Neural progenitor cell (in vitro differentiated cells): ENCODE measurements around the gene CSE1L. TPM values are rescaled to one million over a fixed set of nuclear protein-coding genes. Genes with fewer than 3 reads are reported as not detected.

Experiments used
- DNase-seq: peaks from one replicate; pipeline ENCODE4 v3.0.0-alpha.2; 2016; ENCODE audit warnings: low spot score
- H2AFZ ChIP-seq: fragments of 200-600 bp; sonication (generic); replicated peaks from 2 replicates; pipeline ENCODE4 v1.6.1; 2016; ENCODE audit warnings: antibody characterized with exemption
- H3F3A ChIP-seq: fragments of 200-600 bp; sonication (generic); 2 replicates; pipeline ENCODE4 v1.6.1; 2016; ENCODE audit warnings: antibody characterized with exemption, low read depth
- H3K27ac ChIP-seq: fragments of 200-600 bp; sonication (generic); 2 replicates; pipeline ENCODE4 v1.5.1; 2016; ENCODE audit warnings: mild to moderate bottlenecking
- H3K27me3 ChIP-seq: fragments of 200-600 bp; sonication (generic); 2 replicates; pipeline ENCODE4 v1.6.1; 2016; ENCODE audit warnings: mild to moderate bottlenecking, moderate library complexity
- H3K36me3 ChIP-seq: fragments of 200-600 bp; sonication (generic); 2 replicates; pipeline ENCODE4 v1.5.1; 2016
- H3K4me1 ChIP-seq: fragments of 200-600 bp; sonication (generic); 2 replicates; pipeline ENCODE4 v1.6.1; 2016; ENCODE audit warnings: mixed run types
- H3K4me2 ChIP-seq: fragments of 200-600 bp; sonication (generic); 2 replicates; pipeline ENCODE4 v1.6.1; 2016
- H3K4me3 ChIP-seq: fragments of 200-600 bp; sonication (generic); 2 replicates; pipeline ENCODE4 v1.5.1; 2016
- H3K79me2 ChIP-seq: fragments of 200-600 bp; sonication (generic); 2 replicates; pipeline ENCODE4 v1.6.1; 2016; ENCODE audit warnings: low read depth
- H3K9ac ChIP-seq: fragments of 200-600 bp; sonication (generic); 2 replicates; pipeline ENCODE4 v1.6.1; 2016
- H3K9me3 ChIP-seq: fragments of 200-600 bp; sonication (generic); 2 replicates; pipeline ENCODE4 v1.5.1; 2016; ENCODE audit warnings: low read depth
- H4K20me1 ChIP-seq: fragments of 200-600 bp; sonication (generic); 2 replicates; pipeline ENCODE4 v1.6.1; 2016; ENCODE audit warnings: low read depth
- H3K27ac Mint-ChIP-seq: 3 replicates; pipeline ENCODE4 v1.8.0; 2021; ENCODE audit warnings: mixed read lengths
- H3K27me3 Mint-ChIP-seq: 2 replicates; pipeline ENCODE4 v1.8.0; 2022; ENCODE audit warnings: low read depth, mild to moderate bottlenecking, inconsistent platforms, moderate library complexity, mixed read lengths; ENCODE audit not compliant: insufficient read depth
- H3K36me3 Mint-ChIP-seq: 3 replicates; pipeline ENCODE4 v1.8.0; 2021; ENCODE audit warnings: mixed read lengths
- H3K4me1 Mint-ChIP-seq: 3 replicates; pipeline ENCODE4 v1.8.0; 2021; ENCODE audit warnings: mixed read lengths
- H3K4me3 Mint-ChIP-seq: 3 replicates; pipeline ENCODE4 v1.8.0; 2021; ENCODE audit warnings: mild to moderate bottlenecking, moderate library complexity, mixed read lengths
- H3K9me3 Mint-ChIP-seq: 3 replicates; pipeline ENCODE4 v1.8.0; 2020; ENCODE audit warnings: mixed read lengths
- EZH2 ChIP-seq: fragments of 200-600 bp; sonication (generic); IDR thresholded peaks from 2 replicates; pipeline ENCODE4 v1.6.1; 2017; ENCODE audit warnings: antibody characterized with exemption, mild to moderate bottlenecking, moderate library complexity
- EZH2phosphoT487 ChIP-seq: fragments of 200-600 bp; sonication (generic); IDR thresholded peaks from 2 replicates; pipeline ENCODE4 v1.6.1; 2017; ENCODE audit warnings: antibody characterized with exemption
- total RNA-seq: library from RNA; depleted of rRNA; stranded (reverse); fragments of >200 nt; gene quantifications from 2 replicates; pipeline ENCODE4 v1.2.3, GENCODE V29; 2015; ENCODE audit warnings: low replicate concordance
- TF ChIP-seq, protein P1 (sequence below): fragments of 200-600 bp; sonication (generic); IDR thresholded peaks from 2 replicates; pipeline ENCODE4 v1.5.1; 2017; ENCODE audit warnings: antibody characterized with exemption, mild to moderate bottlenecking

Gene CSE1L
- total RNA-seq, 1 donor from 2014 or later: 348 TPM

GRCh38 chr20:49039854-49040253 lies 6.3 kb upstream of the CSE1L start:
- no peaks in the 10 kb centered on the region for H3K4me1 ChIP-seq
- H3K27ac Mint-ChIP-seq: peak overlapping the region; percentile 2

GRCh38 chr20:49043000-49043399 lies 3.1 kb upstream of the CSE1L start:
- Histone ChIP-seq H3K4me2 (no peak overlapping the region), H3K27me3 (no peaks in the 10 kb centered on the region), H3K4me1 (peaks cover 5% of the 10 kb centered on the region), H3K9ac (no peak overlapping the region), H3F3A (no peaks in the 10 kb centered on the region), H3K27ac (no peak overlapping the region), H3K4me3 (no peak overlapping the region), H3K9me3 (no peaks in the 10 kb centered on the region), H3K36me3 (no peaks in the 10 kb centered on the region), H2AFZ (no peak overlapping the region), H4K20me1 (peaks cover 11% of the 10 kb centered on the region), H3K79me2 (peaks cover 19% of the 10 kb centered on the region)
- Mint-ChIP-seq H3K4me3 (no peak overlapping the region), H3K36me3 (peaks cover 4% of the 10 kb centered on the region), H3K9me3 (no peaks in the 10 kb centered on the region), H3K27me3 (peaks cover 2% of the 10 kb centered on the region), H3K27ac (no peak overlapping the region), H3K4me1 (peaks cover 14% of the 10 kb centered on the region)
- TF ChIP-seq, protein P1, sequence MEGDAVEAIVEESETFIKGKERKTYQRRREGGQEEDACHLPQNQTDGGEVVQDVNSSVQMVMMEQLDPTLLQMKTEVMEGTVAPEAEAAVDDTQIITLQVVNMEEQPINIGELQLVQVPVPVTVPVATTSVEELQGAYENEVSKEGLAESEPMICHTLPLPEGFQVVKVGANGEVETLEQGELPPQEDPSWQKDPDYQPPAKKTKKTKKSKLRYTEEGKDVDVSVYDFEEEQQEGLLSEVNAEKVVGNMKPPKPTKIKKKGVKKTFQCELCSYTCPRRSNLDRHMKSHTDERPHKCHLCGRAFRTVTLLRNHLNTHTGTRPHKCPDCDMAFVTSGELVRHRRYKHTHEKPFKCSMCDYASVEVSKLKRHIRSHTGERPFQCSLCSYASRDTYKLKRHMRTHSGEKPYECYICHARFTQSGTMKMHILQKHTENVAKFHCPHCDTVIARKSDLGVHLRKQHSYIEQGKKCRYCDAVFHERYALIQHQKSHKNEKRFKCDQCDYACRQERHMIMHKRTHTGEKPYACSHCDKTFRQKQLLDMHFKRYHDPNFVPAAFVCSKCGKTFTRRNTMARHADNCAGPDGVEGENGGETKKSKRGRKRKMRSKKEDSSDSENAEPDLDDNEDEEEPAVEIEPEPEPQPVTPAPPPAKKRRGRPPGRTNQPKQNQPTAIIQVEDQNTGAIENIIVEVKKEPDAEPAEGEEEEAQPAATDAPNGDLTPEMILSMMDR: no peak
- no peak for TF ChIP-seq EZH2
- no peak for TF ChIP-seq EZH2phosphoT487
- DNase-seq: no peak

More at GRCh38 chr20:49039854-49040253, 6.3 kb upstream of the CSE1L start:
- no peak overlapping the region for H3K4me2 ChIP-seq
- Mint-ChIP-seq H3K36me3 (no peaks in the 10 kb centered on the region), H3K4me1 (no peaks in the 10 kb centered on the region), H3K4me3 (no peak overlapping the region), H3K27me3 (peaks cover 2% of the 10 kb centered on the region), H3K9me3 (no peaks in the 10 kb centered on the region)
- H3K4me3 ChIP-seq: no peak overlapping the region
- no peaks in the 10 kb centered on the region for H3K79me2 ChIP-seq
- no peak for TF ChIP-seq EZH2
- TF ChIP-seq, protein P1: no peak
- TF ChIP-seq EZH2phosphoT487: no peak
- no peaks in the 10 kb centered on the region for H3K36me3 ChIP-seq
- no peak for DNase-seq
- no peak overlapping the region for H3K9ac ChIP-seq
- H2AFZ ChIP-seq: no peak overlapping the region
- H3K27ac ChIP-seq: no peak overlapping the region
- no peaks in the 10 kb centered on the region for H3K27me3 ChIP-seq
- H3F3A ChIP-seq: no peaks in the 10 kb centered on the region
- no peaks in the 10 kb centered on the region for H4K20me1 ChIP-seq
- H3K9me3 ChIP-seq: no peaks in the 10 kb centered on the region

- DNase-seq: no peak
- Mint-ChIP-seq H3K9me3 (peaks cover 2% of the 10 kb centered on the region), H3K4me3 (peak overlapping the region; percentile 98), H3K27ac (peak overlapping the region; percentile 96), H3K4me1 (peaks cover 20% of the 10 kb centered on the region), H3K36me3 (peaks cover 19% of the 10 kb centered on the region), H3K27me3 (peaks cover 2% of the 10 kb centered on the region)
- H2AFZ ChIP-seq: peak overlapping the region; percentile 60
- no peaks in the 10 kb centered on the region for H3K9me3 ChIP-seq
- H3K36me3 ChIP-seq: peaks cover 12% of the 10 kb centered on the region
- no peak overlapping the region for H3K9ac ChIP-seq
- H4K20me1 ChIP-seq: peaks cover 35% of the 10 kb centered on the region
- H3K79me2 ChIP-seq: peaks cover 44% of the 10 kb centered on the region
- peak overlapping the region; percentile 87 for H3K4me2 ChIP-seq
- H3K27me3 ChIP-seq: no peaks in the 10 kb centered on the region
- H3K4me1 ChIP-seq: peaks cover 10% of the 10 kb centered on the region
- no peaks in the 10 kb centered on the region for H3F3A ChIP-seq
- H3K27ac ChIP-seq: no peak overlapping the region
- H3K4me3 ChIP-seq: peak overlapping the region; percentile 84
- TF ChIP-seq, protein P1: no peak
- TF ChIP-seq EZH2phosphoT487 (no peak), EZH2 (no peak)
Measured at GRCh38 chr20:49045440-49046086, 549 bp upstream of the CSE1L start.
